Gastrocnemius medialis (tissue), 4 donors: Measurements from ENCODE around the gene TMEM88. TPM values are rescaled to one million over a fixed set of nuclear protein-coding genes. Genes with fewer than 3 reads are reported as not detected.

Source experiments
- ATAC-seq, 2 donors: fragments of 150-250 bp; one replicate each; pipeline ENCODE4 v1.9.1; 2016
- DNase-seq, 2 donors: peaks; one replicate each; pipeline ENCODE4 v3.0.0-alpha.2; 2019
- H3K27ac ChIP-seq, 4 donors: fragments of 200-600 bp; sonication (generic); 1 replicate in 1 of 4; 2 replicates in 3 of 4; pipeline ENCODE4 v1.5.1; 2016 to 2018; ENCODE audit warnings: mild to moderate bottlenecking in 2 of 4, moderate library complexity in 1 of 4
- H3K27me3 ChIP-seq, 3 donors: fragments of 200-600 bp; sonication (generic) in 2 of 3; 1 replicate in 1 of 3; 2 replicates in 2 of 3; pipeline versions ENCODE4 v1.5.1 to v1.6.0; 2016 to 2019; ENCODE audit warnings: mild to moderate bottlenecking in 1 of 3, moderate library complexity in 1 of 3
- H3K36me3 ChIP-seq, 2 donors: fragments of 200-600 bp; sonication (generic) in 1 of 2; one replicate each; pipeline ENCODE4 v1.5.1; 2017 to 2018
- H3K4me1 ChIP-seq, 2 donors: fragments of 200-600 bp; sonication (generic) in 1 of 2; one replicate each; pipeline ENCODE4 v1.5.1; 2016 to 2017; ENCODE audit warnings: mild to moderate bottlenecking in 2 of 2
- H3K4me3 ChIP-seq, 4 donors: fragments of 200-600 bp; sonication (generic) in 3 of 4; 1 replicate in 1 of 4; 2 replicates in 3 of 4; pipeline ENCODE4 v1.5.1; 2016 to 2019; ENCODE audit warnings: mild to moderate bottlenecking in 2 of 4
- H3K9me3 ChIP-seq, 3 donors: fragments of 200-600 bp; sonication (generic) in 2 of 3; 1 replicate in 1 of 3; 2 replicates in 2 of 3; pipeline ENCODE4 v1.5.1; 2016 to 2019
- POLR2A ChIP-seq, 2 donors: fragments of 450-650 bp; IDR thresholded peaks; one replicate each; pipeline ENCODE4 v1.6.1; 2017; ENCODE audit warnings: antibody characterized with exemption in 2 of 2, mild to moderate bottlenecking in 2 of 2, moderate library complexity in 2 of 2
- in situ Hi-C, 4 donors: fragments of 200-750 bp; cut with MboI; loops; one replicate each; pipeline versions ENCODE4 v1.15.0 to v1.8.0; 2017; ENCODE audit warnings: low sequenced_read_pairs in 4 of 4
- intact Hi-C: fragments of 100-400 bp; cut with DNase I; formaldehyde crosslinking; loops from one replicate; pipeline ENCODE4 v1.15.1; 2023; ENCODE audit warnings: low total_unique reads
- total RNA-seq, 4 donors: library from RNA; depleted of rRNA; stranded (reverse); fragments of >200 nt; gene quantifications; one replicate each; pipeline versions ENCODE4 v1.1.0 to v1.2.3, GENCODE V29; 2016
- TF ChIP-seq, protein P1 (sequence below), 5 experiments: fragments of 450-650 bp in 3 of 5; fragments of 200-600 bp in 2 of 5; sonication (generic) in 2 of 5; IDR thresholded peaks in 4 of 5; conservative IDR thresholded peaks in 1 of 5; 1 replicate in 4 of 5; 2 replicates in 1 of 5; pipeline ENCODE4 v1.5.1; 2016 to 2019; ENCODE audit warnings: antibody characterized with exemption in 5 of 5, mild to moderate bottlenecking in 3 of 5, moderate library complexity in 3 of 5

TMEM88 gene
- total RNA-seq, 4 donors from 2014 or later, result 18.8 to 56.8 (median 27.9) TPM

DNA sequence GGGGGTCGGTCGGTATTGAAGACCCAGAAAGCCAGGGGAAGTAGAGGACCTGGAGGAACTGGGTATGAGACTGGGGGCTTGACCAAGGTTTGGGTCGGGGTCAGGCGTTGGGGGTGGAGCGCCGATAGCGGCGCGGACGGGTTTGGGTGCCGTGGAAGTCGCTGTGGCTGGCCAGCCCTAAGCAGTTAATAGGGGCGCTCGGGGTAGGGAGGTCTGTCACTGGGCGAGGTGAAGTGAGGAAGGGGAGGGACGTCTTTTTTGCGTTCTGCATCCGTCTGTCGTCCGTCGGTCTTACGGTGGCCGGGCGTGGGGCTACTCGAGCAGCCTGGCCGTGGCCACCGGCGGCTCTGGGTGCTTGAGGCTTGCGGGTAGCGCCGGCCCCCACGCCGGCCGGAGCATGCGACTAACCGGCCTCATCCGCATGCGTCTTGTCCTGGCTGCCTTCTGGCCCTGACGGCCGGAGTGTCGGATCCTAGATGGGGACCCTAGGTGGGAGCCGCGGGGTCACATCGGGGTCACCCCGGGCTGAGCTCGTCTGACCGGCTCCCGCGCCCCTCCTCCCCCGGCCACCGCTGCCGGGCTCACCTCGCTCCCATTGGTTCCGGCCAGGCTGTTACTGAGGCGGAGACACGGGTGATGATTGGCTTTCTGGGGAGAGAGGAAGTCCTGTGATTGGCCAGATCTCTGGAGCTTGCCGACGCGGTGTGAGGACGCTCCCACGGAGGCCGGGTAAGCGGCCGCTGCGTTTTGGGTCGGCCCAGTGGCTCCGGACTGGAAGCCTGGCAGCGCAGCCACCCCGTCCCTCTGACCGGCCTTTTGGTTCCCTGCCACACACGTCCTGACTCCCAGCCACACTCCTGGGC is 10.3 kb upstream of the TMEM88 start:
- TF ChIP-seq, protein P1, sequence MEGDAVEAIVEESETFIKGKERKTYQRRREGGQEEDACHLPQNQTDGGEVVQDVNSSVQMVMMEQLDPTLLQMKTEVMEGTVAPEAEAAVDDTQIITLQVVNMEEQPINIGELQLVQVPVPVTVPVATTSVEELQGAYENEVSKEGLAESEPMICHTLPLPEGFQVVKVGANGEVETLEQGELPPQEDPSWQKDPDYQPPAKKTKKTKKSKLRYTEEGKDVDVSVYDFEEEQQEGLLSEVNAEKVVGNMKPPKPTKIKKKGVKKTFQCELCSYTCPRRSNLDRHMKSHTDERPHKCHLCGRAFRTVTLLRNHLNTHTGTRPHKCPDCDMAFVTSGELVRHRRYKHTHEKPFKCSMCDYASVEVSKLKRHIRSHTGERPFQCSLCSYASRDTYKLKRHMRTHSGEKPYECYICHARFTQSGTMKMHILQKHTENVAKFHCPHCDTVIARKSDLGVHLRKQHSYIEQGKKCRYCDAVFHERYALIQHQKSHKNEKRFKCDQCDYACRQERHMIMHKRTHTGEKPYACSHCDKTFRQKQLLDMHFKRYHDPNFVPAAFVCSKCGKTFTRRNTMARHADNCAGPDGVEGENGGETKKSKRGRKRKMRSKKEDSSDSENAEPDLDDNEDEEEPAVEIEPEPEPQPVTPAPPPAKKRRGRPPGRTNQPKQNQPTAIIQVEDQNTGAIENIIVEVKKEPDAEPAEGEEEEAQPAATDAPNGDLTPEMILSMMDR (IDR thresholded peaks at IDR 0.05 in 4 of 5, conservative IDR thresholded peaks at IDR 0.05 in 1 of 5), result no peak
- TF ChIP-seq POLR2A (IDR thresholded peaks at IDR 0.05), result peak; percentile 97
- in situ Hi-C loops, result loop anchor here in 1 of 4 donors (5.0 kb wide), 1 partner anchor 308 kb away; the partner anchor contains the start of gene PER1
- DNase-seq, result peak; percentile 93 to 95
- no peaks in the 10 kb centered on the region for H3K27me3 ChIP-seq
- peaks cover 0 to 39% of the 10 kb centered on the region in 2 donors for H3K36me3 ChIP-seq
- H3K4me1 ChIP-seq, result peaks cover 28 to 32% of the 10 kb centered on the region in 2 donors
- intact Hi-C loops, result loop anchor here (1.0 to 10.0 kb wide), 7 partner anchors 9 to 607 kb away; partner anchors contain the start of genes EIF5A, KRABD2, PER1 and PHF23
- H3K9me3 ChIP-seq, result no peaks in the 10 kb centered on the region
- ATAC-seq, result peak; percentile 70 to 73
- peak overlapping the region; percentile 97 to 100 (median 100) for H3K27ac ChIP-seq
- peak overlapping the region; percentile 80 to 96 (median 88) for H3K4me3 ChIP-seq

DNA sequence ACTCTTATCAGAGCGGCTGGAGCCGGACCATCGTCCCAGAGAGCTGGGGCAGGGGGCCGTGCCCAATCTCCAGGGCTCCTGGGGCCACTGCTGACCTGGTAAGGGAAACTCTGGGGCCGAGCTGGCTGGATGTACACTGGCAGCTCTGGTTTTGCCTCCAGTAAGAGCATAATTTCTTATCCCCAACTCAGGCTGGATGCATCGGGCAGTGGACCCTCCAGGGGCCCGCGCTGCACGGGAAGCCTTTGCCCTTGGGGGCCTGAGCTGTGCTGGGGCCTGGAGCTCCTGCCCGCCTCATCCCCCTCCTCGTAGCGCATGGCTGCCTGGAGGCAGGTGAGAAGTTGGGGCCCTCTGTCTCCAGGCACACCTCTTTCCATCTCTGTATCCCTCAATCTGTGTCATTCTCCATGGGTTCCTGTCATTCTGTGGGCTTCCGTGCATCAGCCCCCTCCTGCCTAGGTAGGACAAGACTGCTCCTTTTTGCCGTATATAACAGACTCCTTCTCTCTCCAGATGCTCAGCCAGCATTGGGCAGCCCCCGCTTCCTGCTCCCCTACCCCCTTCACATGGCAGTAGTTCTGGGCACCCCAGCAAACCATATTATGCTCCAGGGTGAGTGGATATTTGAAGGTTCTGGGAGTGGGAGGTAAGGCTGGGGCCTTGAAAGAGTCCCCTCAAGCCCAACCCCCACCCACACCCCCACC is 9.4 kb upstream of the TMEM88 start:
- intact Hi-C loops, result loop anchor here (2.0 to 10.0 kb wide), 2 partner anchors 361 to 541 kb away; partner anchors contain the start of genes EIF5A and POLR2A

DNA sequence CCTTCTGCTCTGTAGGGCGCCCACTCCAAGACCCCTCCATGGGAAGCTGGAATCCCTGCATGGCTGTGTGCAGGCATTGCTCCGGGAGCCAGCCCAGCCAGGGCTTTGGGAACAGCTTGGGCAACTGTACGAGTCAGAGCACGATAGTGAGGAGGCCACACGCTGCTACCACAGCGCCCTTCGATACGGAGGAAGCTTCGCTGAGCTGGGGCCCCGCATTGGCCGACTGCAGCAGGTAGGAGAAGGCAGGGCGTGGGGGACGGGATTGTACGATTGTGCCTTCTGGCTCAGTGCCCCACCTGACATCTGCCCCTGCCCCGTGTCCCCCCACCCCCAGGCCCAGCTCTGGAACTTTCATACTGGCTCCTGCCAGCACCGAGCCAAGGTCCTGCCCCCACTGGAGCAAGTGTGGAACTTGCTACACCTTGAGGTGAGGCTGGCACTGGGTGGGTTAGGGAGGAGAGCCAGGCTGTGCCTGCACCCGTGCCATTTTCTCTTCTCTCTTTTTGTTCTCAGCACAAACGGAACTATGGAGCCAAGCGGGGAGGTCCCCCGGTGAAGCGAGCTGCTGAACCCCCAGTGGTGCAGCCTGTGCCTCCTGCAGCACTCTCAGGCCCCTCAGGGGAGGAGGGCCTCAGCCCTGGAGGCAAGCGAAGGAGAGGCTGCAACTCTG is 8.7 kb upstream of the TMEM88 start:
- Histone ChIP-seq H3K36me3 (peaks cover 0 to 56% of the 10 kb centered on the region in 2 donors), H3K27me3 (no peaks in the 10 kb centered on the region), H3K27ac (peak overlapping the region in 3 of 4 donors; percentile 12 to 100 (median 99)), H3K4me3 (no peak overlapping the region), H3K4me1 (peaks cover 12 to 15% of the 10 kb centered on the region in 2 donors), H3K9me3 (no peaks in the 10 kb centered on the region)
- intact Hi-C loops, result loop anchor here (10.0 kb wide), 1 partner anchor 541 kb away; the partner anchor contains the start of gene EIF5A
- in situ Hi-C loops, result no loop called here
- TF ChIP-seq POLR2A (IDR thresholded peaks at IDR 0.05), result no peak
- TF ChIP-seq, protein P1 (IDR thresholded peaks at IDR 0.05 in 4 of 5, conservative IDR thresholded peaks at IDR 0.05 in 1 of 5), result no peak
- ATAC-seq, result no peak
- DNase-seq, result peak in 1 of 2 donors; percentile 13

More for the DNA sequence above, 9.4 kb upstream of the TMEM88 start:
- TF ChIP-seq, protein P1 (IDR thresholded peaks at IDR 0.05 in 4 of 5, conservative IDR thresholded peaks at IDR 0.05 in 1 of 5), result no peak
- no peak for TF ChIP-seq POLR2A (IDR thresholded peaks at IDR 0.05)
- H3K4me3 ChIP-seq, result peak overlapping the region; percentile 80 to 96 (median 88)
- ATAC-seq (no peak), DNase-seq (no peak)
- H3K4me1 ChIP-seq, result peaks cover 18 to 22% of the 10 kb centered on the region in 2 donors
- in situ Hi-C loops, result no loop called here
- H3K36me3 ChIP-seq, result peaks cover 0 to 49% of the 10 kb centered on the region in 2 donors
- H3K27ac ChIP-seq, result peak overlapping the region; percentile 97 to 100 (median 100)
- H3K27me3 ChIP-seq, result no peaks in the 10 kb centered on the region
- H3K9me3 ChIP-seq, result no peaks in the 10 kb centered on the region
